B cell (primary cell): Measurements from ENCODE around the gene USP7. TPM values are rescaled to one million over a fixed set of nuclear protein-coding genes. Genes with fewer than 3 reads are reported as not detected.

Source experiments
- ATAC-seq: fragments of 200-7000 bp; cut with Tn5 transposase; one replicate; pipeline ENCODE4 v1.10.0; 2021; ENCODE audit warnings: low read depth, mild to moderate bottlenecking, moderate number of reproducible peaks, moderate library complexity
- CTCF ChIA-PET: fragments of 350-600 bp; sonication (Branson Sonifier 250); formaldehyde crosslinking; loops from one replicate; lab custom pipeline; 2021; ENCODE audit warnings: antibody characterized with exemption, inconsistent platforms; lab: Charles Lee
- POLR2A ChIA-PET: fragments of 350-600 bp; sonication (Branson Sonifier 250); formaldehyde crosslinking; loops from one replicate; lab custom pipeline; 2021; ENCODE audit warnings: antibody characterized with exemption; lab: Charles Lee
- DNase-seq: peaks from one replicate; pipeline ENCODE4 v3.0.0; 2013
- H2AFZ ChIP-seq: 2 replicates; pipeline ENCODE4 v1.6.1; 2012; ENCODE audit warnings: mild to moderate bottlenecking, low read depth, low read length; ENCODE audit not compliant: insufficient read depth, poor library complexity, severe bottlenecking
- H3K27ac ChIP-seq, 2 donors: 1 replicate in 1 of 2; 2 replicates in 1 of 2; pipeline ENCODE4 v1.5.1; 2012 to 2013; ENCODE audit warnings: low read length in 2 of 2, mild to moderate bottlenecking in 2 of 2, moderate library complexity in 1 of 2
- H3K27me3 ChIP-seq, 4 experiments: fragments of 200-600 bp in 1 of 4; sonication (generic) in 1 of 4; replicated peaks in 1 of 4; 1 replicate in 2 of 4; 2 replicates in 2 of 4; pipeline versions ENCODE4 v1.6.1 to v1.7.0; 2013 to 2016; ENCODE audit warnings: low read length in 3 of 4, mild to moderate bottlenecking in 2 of 4, mixed read lengths in 1 of 4, moderate library complexity in 1 of 4; ENCODE audit not compliant: insufficient read depth in 4 of 4, control insufficient read depth in 3 of 4; ENCODE audit errors: control extremely low read depth in 1 of 4
- H3K36me3 ChIP-seq, 2 experiments: replicated peaks in 1 of 2; 1 replicate in 1 of 2; 2 replicates in 1 of 2; pipeline versions ENCODE4 v1.6.1 to v1.7.1; 2013; ENCODE audit warnings: low read length in 1 of 2; ENCODE audit not compliant: insufficient read depth in 2 of 2, control insufficient read depth in 1 of 2; ENCODE audit errors: control extremely low read depth in 1 of 2, extremely low read depth in 1 of 2
- H3K4me1 ChIP-seq, 2 donors: fragments of 200-600 bp in 1 of 2; sonication (generic) in 1 of 2; 1 replicate in 1 of 2; 2 replicates in 1 of 2; pipeline versions ENCODE4 v1.5.1 to v1.6.1; 2013 to 2017; ENCODE audit warnings: low read length in 2 of 2; ENCODE audit not compliant: control insufficient read depth in 2 of 2, insufficient read depth in 2 of 2
- H3K4me2 ChIP-seq: replicated peaks from 2 replicates; pipeline ENCODE3; 2012; ENCODE audit warnings: mild to moderate bottlenecking, low read depth, low read length; ENCODE audit not compliant: poor library complexity, severe bottlenecking
- H3K4me3 ChIP-seq, 5 experiments: fragments of 200-600 bp in 1 of 5; sonication (generic) in 1 of 5; 1 replicate in 3 of 5; 2 replicates in 2 of 5; pipeline versions ENCODE4 v1.5.1 to v1.7.0; 2011 to 2016; ENCODE audit warnings: low read length in 4 of 5, mild to moderate bottlenecking in 4 of 5, low read depth in 2 of 5, control low read depth in 1 of 5, moderate library complexity in 1 of 5; ENCODE audit not compliant: insufficient read depth in 1 of 5; ENCODE audit errors: control extremely low read depth in 1 of 5, extremely low read depth in 1 of 5
- H3K79me2 ChIP-seq: fragments of 200-600 bp; sonication (generic); one replicate; pipeline ENCODE4 v1.6.0; 2016; ENCODE audit warnings: low read length; ENCODE audit not compliant: control insufficient read depth, insufficient read depth
- H3K9ac ChIP-seq: fragments of 200-600 bp; sonication (generic); 2 replicates; pipeline ENCODE4 v1.6.1; 2017; ENCODE audit warnings: mild to moderate bottlenecking, low read length, moderate library complexity
- H3K9me3 ChIP-seq, 3 donors: one replicate each; pipeline versions ENCODE4 v1.6.1 to v1.7.1; 2013; ENCODE audit warnings: low read length in 2 of 3; ENCODE audit not compliant: control insufficient read depth in 2 of 3, insufficient read depth in 1 of 3; ENCODE audit errors: control extremely low read depth in 1 of 3
- H4K20me1 ChIP-seq: 2 replicates; pipeline ENCODE4 v1.6.0; 2012; ENCODE audit warnings: mild to moderate bottlenecking, low read length; ENCODE audit not compliant: insufficient read depth, control insufficient read depth, poor library complexity, severe bottlenecking
- H3K27ac Mint-ChIP-seq: one replicate; pipeline ENCODE4 v1.8.0; 2021; ENCODE audit warnings: mixed read lengths
- H3K27me3 Mint-ChIP-seq: one replicate; pipeline ENCODE4 v1.8.0; 2021; ENCODE audit warnings: mixed read lengths
- H3K4me1 Mint-ChIP-seq: one replicate; pipeline ENCODE4 v1.8.0; 2021; ENCODE audit warnings: mixed read lengths
- H3K4me3 Mint-ChIP-seq: one replicate; pipeline ENCODE4 v1.8.0; 2021; ENCODE audit warnings: mixed read lengths
- H3K9me3 Mint-ChIP-seq: one replicate; pipeline ENCODE4 v1.8.0; 2022; ENCODE audit warnings: mixed read lengths; ENCODE audit not compliant: insufficient read depth
- EZH2 ChIP-seq: IDR thresholded peaks from 2 replicates; pipeline ENCODE4 v1.6.1; 2012; ENCODE audit warnings: borderline replicate concordance, low read depth, mild to moderate bottlenecking, moderate library complexity, low read length; ENCODE audit not compliant: insufficient read depth, poor library complexity, severe bottlenecking
- WGBS: methylation state at CpG from one replicate; pipeline ENCODE4 v1.1.5; 2013; ENCODE audit warnings: missing lambda C conversion rate; ENCODE audit not compliant: insufficient coverage; 5-methylcytosine and 5-hydroxymethylcytosine counted together
- intact Hi-C: fragments of 100-400 bp; cut with micrococcal nuclease; formaldehyde crosslinking; loops from one replicate; pipeline ENCODE4 v1.10.0; 2022
- polyA plus RNA-seq: library from polyadenylated mRNA; depleted of rRNA; stranded (reverse); fragments of >200 nt; gene quantifications from 2 replicates; pipeline ENCODE4 v1.2.3, GENCODE V29; 2012
- total RNA-seq, 2 donors: library from RNA; stranded (reverse); fragments of 120-200 nt in 1 of 2; gene quantifications; 1 replicate in 1 of 2; 2 replicates in 1 of 2; pipeline versions ENCODE4 v1.2.3 to v1.2.4, GENCODE V29; 2013 to 2022
- TF ChIP-seq, protein P1 (sequence below): fragments of 200-600 bp; IDR thresholded peaks from one replicate; pipeline ENCODE4 v1.8.0; 2022; ENCODE audit warnings: antibody characterized with exemption, mild to moderate bottlenecking

The USP7 gene
- total and polyA plus RNA-seq, 2 donors (not counting 1 experiment from before 2014, with no cell fraction given), result 27.4 to 223 TPM

DNA sequence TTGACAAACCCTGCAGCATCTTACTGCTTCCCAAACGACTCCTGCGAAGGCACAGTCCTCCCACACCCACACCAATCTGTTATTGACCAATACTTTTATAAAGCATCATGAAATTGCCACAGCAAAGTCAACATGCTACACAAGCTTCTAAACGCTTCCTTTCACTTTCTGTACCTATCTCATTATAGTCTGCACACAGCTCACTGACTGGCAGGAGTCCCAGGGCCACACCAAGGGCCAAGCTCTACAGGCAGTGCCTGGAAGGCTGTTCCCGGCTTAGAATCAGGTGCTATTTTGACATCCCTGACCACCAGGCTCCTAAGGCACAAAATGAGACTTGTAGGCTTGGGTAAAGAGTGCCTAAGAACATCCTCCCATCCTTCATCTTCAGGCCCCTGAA lies 39.5 kb downstream of the USP7 start:
- Histone ChIP-seq H4K20me1 (peaks cover 94% of the 10 kb centered on the region), H3K4me2 (no peak overlapping the region), H3K9me3 (no peaks in the 10 kb centered on the region), H3K36me3 (peaks cover 17 to 78% of the 10 kb centered on the region in 2 experiments), H3K79me2 (peaks cover 99% of the 10 kb centered on the region), H3K9ac (no peak overlapping the region), H3K27me3 (no peaks in the 10 kb centered on the region), H3K4me3 (no peak overlapping the region), H3K4me1 (peaks cover 0 to 16% of the 10 kb centered on the region in 2 donors), H2AFZ (no peak overlapping the region), H3K27ac (no peak overlapping the region)
- no peak overlapping the region for H3K27ac Mint-ChIP-seq
- intact Hi-C loops, result no loop called here
- ATAC-seq (no peak), DNase-seq (no peak)
- no peak for TF ChIP-seq EZH2
- 97% methylated on average over 3 of the region's 4 CpGs for WGBS
- H3K4me3 Mint-ChIP-seq, result no peak overlapping the region
- ChIA-PET CTCF (interaction anchor here (1.0 kb wide), 1 partner anchor 85 kb away, joined by 3 read pairs; no protein-coding TSS in a partner anchor), POLR2A (no interaction called here)
- no peaks in the 10 kb centered on the region for H3K27me3 Mint-ChIP-seq
- H3K9me3 Mint-ChIP-seq, result no peaks in the 10 kb centered on the region
- H3K4me1 Mint-ChIP-seq, result peaks cover 37% of the 10 kb centered on the region

DNA sequence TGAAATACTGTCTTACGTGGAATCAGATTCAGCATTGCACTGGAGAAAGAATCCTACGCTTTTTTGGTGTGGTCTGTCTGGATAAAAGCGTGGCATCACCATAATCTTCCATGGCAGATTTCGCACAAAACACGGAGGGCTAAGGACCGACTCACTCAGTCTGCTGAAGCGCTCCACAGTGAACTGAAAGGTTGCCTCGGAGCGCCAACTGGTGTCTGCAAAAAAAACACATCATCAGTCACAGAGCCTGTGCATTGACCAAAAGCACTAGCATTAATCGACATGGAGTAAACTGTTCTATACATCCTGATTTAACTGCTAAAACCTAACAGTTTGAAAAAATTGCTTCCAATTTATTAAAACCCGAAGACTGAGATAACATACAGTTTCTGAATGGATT lies 40.5 kb downstream of the USP7 start:
- Histone ChIP-seq H3K79me2 (peaks cover 98% of the 10 kb centered on the region), H3K4me2 (no peak overlapping the region), H3K4me3 (no peak overlapping the region), H3K36me3 (peaks cover 8 to 77% of the 10 kb centered on the region in 2 experiments), H3K27ac (no peak overlapping the region), H3K4me1 (peaks cover 0 to 7% of the 10 kb centered on the region in 2 donors), H3K9ac (no peak overlapping the region), H4K20me1 (peaks cover 94% of the 10 kb centered on the region), H3K9me3 (no peaks in the 10 kb centered on the region), H3K27me3 (no peaks in the 10 kb centered on the region), H2AFZ (no peak overlapping the region)
- no peak for ATAC-seq
- H3K27ac Mint-ChIP-seq, result no peak overlapping the region
- CTCF ChIA-PET, result interaction anchor here (0.8 to 2.0 kb wide), 2 partner anchors 13 to 85 kb away, joined by 3 to 6 read pairs; no protein-coding TSS in a partner anchor
- no peaks in the 10 kb centered on the region for H3K27me3 Mint-ChIP-seq
- DNase-seq, result no peak
- intact Hi-C loops, result no loop called here
- POLR2A ChIA-PET, result no interaction called here
- H3K4me3 Mint-ChIP-seq, result no peak overlapping the region
- H3K9me3 Mint-ChIP-seq, result no peaks in the 10 kb centered on the region
- WGBS, result 96% methylated on average over 11 of the region's 11 CpGs
- TF ChIP-seq, protein P1, sequence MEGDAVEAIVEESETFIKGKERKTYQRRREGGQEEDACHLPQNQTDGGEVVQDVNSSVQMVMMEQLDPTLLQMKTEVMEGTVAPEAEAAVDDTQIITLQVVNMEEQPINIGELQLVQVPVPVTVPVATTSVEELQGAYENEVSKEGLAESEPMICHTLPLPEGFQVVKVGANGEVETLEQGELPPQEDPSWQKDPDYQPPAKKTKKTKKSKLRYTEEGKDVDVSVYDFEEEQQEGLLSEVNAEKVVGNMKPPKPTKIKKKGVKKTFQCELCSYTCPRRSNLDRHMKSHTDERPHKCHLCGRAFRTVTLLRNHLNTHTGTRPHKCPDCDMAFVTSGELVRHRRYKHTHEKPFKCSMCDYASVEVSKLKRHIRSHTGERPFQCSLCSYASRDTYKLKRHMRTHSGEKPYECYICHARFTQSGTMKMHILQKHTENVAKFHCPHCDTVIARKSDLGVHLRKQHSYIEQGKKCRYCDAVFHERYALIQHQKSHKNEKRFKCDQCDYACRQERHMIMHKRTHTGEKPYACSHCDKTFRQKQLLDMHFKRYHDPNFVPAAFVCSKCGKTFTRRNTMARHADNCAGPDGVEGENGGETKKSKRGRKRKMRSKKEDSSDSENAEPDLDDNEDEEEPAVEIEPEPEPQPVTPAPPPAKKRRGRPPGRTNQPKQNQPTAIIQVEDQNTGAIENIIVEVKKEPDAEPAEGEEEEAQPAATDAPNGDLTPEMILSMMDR, result no peak
- TF ChIP-seq EZH2, result no peak
- peaks cover 27% of the 10 kb centered on the region for H3K4me1 Mint-ChIP-seq
